ENCODE results near the gene SCPEP1. TPM values are rescaled to one million over a fixed set of nuclear protein-coding genes. Genes with fewer than 3 reads are reported as not detected.
A peak's percentile ranks its signal among the peaks of the same experiment; 100 is the strongest.
"Not testable (repeated sequence)": the region's sequence is repeated elsewhere in the genome, so short reads cannot be mapped to it uniquely, and the experiment has no call there.

SCPEP1 gene
- total RNA-seq, 6 experiments from 2014 or later: 37.4 to 42.5 (median 39.7) TPM

- Mint-ChIP-seq H3K9me3 (no peaks in the 10 kb centered on the region), H3K36me3 (ENCODE audit: low read depth) (peaks cover 38% of the 10 kb centered on the region), H3K27ac (peak overlapping the region; percentile 39), H3K4me1 (ENCODE audit: low read depth) (peaks cover 28% of the 10 kb centered on the region), H3K4me3 (no peak overlapping the region), H3K27me3 (ENCODE audit: insufficient read depth) (no peaks in the 10 kb centered on the region; the same call in 1 of the 2 replicates)
- TF ChIP-seq CTCF (IDR thresholded peaks at IDR 0.05): no peak
- peak; percentile 3 for DNase-seq
These were observed 29.4 kb upstream of the SCPEP1 start for GRCh38 chr17:56948491-56948890.

- Mint-ChIP-seq H3K27ac (peak overlapping the region; percentile 3; the same call in 1 of the 2 replicates), H3K27me3 (ENCODE audit: insufficient read depth) (no peaks in the 10 kb centered on the region; the same call in 1 of the 2 replicates), H3K36me3 (ENCODE audit: low read depth) (peaks cover 32% of the 10 kb centered on the region), H3K9me3 (no peaks in the 10 kb centered on the region), H3K4me3 (no peak overlapping the region), H3K4me1 (ENCODE audit: low read depth) (peaks cover 39% of the 10 kb centered on the region)
- TF ChIP-seq CTCF (IDR thresholded peaks at IDR 0.05): no peak
- DNase-seq: no peak
These were observed 28.3 kb upstream of the SCPEP1 start for GRCh38 chr17:56949595-56949994.

- peaks cover 36% of the 10 kb centered on the region for H3K4me1 Mint-ChIP-seq (ENCODE audit: low read depth)
- H3K4me3 Mint-ChIP-seq: no peak overlapping the region
- TF ChIP-seq CTCF (IDR thresholded peaks at IDR 0.05): no peak
- no peaks in the 10 kb centered on the region; the same call in 1 of the 2 replicates for H3K27me3 Mint-ChIP-seq (ENCODE audit: insufficient read depth)
- H3K9me3 Mint-ChIP-seq: no peaks in the 10 kb centered on the region
- H3K27ac Mint-ChIP-seq: no peak overlapping the region
- peaks cover 12% of the 10 kb centered on the region; the same call in 1 of the 2 replicates for H3K36me3 Mint-ChIP-seq (ENCODE audit: low read depth)
- DNase-seq: no peak
These were observed 20.9 kb upstream of the SCPEP1 start for GRCh38 chr17:56956992-56957391.

- Mint-ChIP-seq H3K27ac (peak within 1 kb of the TSS; percentile 81), H3K36me3 (ENCODE audit: low read depth) (peaks cover 4% of the 10 kb centered on the region; the same call in 1 of the 2 replicates), H3K4me1 (ENCODE audit: low read depth) (peaks cover 29% of the 10 kb centered on the region), H3K27me3 (ENCODE audit: insufficient read depth) (peaks cover 1% of the 10 kb centered on the region; the same call in 1 of the 2 replicates), H3K4me3 (peak within 1 kb of the TSS; percentile 87), H3K9me3 (no peaks in the 10 kb centered on the region)
- peak; percentile 100 for TF ChIP-seq CTCF (IDR thresholded peaks at IDR 0.05)
- DNase-seq: peak; percentile 86
These were observed 17.1 kb upstream of the SCPEP1 start, which contains the start of gene COIL for GRCh38 chr17:56960596-56961538. Gene COIL, minus strand, starts transcription at chr17:56961050. Its CDS starts 31 bp downstream, at chr17:56961019.

- H3K27ac Mint-ChIP-seq, H3K9me3 Mint-ChIP-seq, DNase-seq: not testable (repeated sequence)
These were observed 12.7 kb upstream of the SCPEP1 start for GRCh38 chr17:56965241-56965640.

GRCh38 chr17:56965681-56966080 is 12.2 kb upstream of the SCPEP1 start:
- H3K4me3 Mint-ChIP-seq; H3K9me3 Mint-ChIP-seq; H3K27ac Mint-ChIP-seq; DNase-seq; H3K27me3 Mint-ChIP-seq (ENCODE audit: insufficient read depth); H3K36me3 Mint-ChIP-seq (ENCODE audit: low read depth): not testable (repeated sequence)
- peaks cover 15% of the 10 kb centered on the region for H3K4me1 Mint-ChIP-seq (ENCODE audit: low read depth)

More at GRCh38 chr17:56965241-56965640, 12.7 kb upstream of the SCPEP1 start:
- peaks cover 15% of the 10 kb centered on the region for H3K4me1 Mint-ChIP-seq (ENCODE audit: low read depth)
- H3K27me3 Mint-ChIP-seq (ENCODE audit: insufficient read depth); H3K36me3 Mint-ChIP-seq (ENCODE audit: low read depth); H3K4me3 Mint-ChIP-seq: not testable (repeated sequence)

Data from HFFc6 (cell line).